Ramos (cell line): ENCODE data around the gene NFIX.

Experiments
- in situ Hi-C: fragments of 300-500 bp; cut with MboI; formaldehyde crosslinking; loops from one replicate; pipeline ENCODE4 v1.14.3; 2022; ENCODE audit warnings: low sequenced_read_pairs; ENCODE audit not compliant: unreplicated experiment

The NFIX gene

DNA sequence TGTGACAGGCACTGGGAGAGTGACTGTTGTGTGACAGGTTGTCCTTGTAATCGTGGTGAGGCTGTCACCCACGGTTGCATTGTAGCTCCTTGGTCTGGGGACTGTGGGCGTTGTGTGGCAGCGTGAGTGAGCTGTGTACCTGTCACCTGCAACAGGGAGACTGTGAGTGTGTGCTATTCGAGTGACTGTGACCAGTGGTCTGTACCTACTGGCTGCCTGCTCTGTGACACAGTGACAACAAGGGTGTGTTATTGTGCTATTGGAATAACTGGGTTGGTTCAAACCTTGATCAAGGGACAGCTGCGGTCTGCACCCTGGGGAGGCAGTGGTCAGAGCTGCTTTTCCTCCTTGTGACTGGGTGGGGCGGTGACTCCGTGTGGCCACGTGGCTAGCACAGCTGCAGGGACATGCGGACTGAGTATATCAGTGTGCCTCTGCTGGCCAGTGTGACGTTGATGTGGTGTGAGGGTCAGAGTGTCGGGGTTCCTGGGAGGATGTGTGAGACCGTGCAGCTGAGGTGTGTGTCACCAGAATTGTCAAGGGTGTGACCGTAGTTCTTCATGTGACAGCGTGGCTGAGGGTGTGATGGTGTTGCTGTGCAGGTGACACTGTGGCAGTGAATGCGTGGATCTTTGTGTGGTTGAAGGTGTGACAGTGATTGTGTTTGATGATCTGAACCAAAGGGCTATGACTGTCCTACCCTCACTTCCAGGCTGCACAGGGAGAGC, 10.1 kb upstream of the NFIX start:
- in situ Hi-C loops: no loop called here

DNA sequence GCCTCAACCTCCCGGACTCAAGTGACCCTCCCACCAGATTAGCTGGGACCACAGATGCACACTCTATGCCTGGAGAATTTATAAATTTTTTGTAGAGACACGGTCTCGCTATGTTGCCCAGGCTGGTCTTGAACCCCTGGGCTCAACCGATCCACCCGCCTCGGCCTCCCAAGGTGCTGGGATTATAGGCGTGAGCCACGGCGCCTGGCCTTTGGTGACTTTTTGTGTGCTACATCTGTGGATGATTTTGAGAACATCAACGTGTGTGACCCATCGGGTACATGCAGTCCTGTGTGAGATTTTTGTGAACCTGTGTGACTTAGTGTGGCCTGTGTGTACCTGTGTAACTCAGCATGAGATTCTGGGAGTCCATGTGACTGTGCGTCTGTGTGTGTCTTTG, 8.5 kb upstream of the NFIX start:
- in situ Hi-C loops: no loop called here

DNA sequence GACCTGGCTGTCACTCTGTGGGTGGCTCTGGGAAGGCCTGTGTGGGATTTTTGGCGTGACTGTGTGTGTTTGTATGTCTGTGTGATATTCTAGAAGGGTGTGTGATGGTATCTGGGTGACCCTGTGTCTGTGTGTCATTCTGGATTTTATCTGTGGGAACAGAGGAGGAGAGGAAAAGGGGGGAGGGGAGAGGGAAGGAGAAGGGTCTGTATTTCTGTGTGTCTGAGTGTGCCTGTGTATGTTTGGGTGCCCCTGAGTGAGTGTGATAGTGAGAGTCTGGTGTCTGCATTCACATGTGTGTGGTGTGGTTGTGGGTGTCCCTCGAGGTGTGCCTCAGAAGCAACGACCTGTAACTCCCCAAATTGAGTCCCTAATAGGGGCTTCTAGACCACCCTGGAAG, 8.1 kb upstream of the NFIX start:
- in situ Hi-C loops: no loop called here

DNA sequence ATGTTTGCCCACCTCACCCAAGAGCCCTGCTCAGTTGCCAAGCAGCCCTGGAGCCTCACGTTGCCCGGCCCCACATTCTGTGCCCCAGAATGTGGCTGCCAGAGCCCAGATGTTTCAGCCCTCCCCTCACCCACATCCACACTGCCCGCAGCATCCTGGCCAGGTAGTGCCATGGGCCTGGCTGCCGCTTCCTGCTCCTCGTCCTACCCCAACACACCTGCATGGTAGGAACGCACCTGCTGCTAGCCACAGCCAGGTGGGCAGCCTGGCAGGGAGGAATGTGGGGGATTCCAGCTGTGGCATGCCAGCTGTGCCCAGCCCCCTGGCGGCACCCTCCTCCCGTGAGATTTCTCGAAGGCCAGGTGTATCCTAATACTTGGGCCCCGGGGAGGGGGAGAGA, 7.5 kb upstream of the NFIX start:
- in situ Hi-C loops: no loop called here

DNA sequence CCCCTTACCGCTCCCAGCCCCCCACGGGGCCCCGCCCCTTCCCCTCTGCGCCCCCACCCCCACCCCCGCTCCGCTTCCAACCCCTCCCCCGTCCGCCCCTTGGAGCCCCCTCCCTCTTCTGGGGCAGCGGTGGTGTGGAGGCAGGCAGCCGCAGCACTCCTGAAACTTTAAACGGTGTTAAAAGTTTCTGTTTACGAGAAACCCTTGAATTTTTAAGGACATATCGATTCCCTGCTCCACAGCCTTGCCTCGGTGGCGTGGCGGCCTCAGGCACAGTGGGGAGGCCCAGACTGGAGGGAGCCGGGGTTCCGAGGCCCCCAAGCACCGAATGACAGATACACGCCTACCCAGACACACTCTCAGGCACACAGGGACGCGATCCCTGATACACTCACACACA, 4.8 kb upstream of the NFIX start:
- in situ Hi-C loops: no loop called here

DNA sequence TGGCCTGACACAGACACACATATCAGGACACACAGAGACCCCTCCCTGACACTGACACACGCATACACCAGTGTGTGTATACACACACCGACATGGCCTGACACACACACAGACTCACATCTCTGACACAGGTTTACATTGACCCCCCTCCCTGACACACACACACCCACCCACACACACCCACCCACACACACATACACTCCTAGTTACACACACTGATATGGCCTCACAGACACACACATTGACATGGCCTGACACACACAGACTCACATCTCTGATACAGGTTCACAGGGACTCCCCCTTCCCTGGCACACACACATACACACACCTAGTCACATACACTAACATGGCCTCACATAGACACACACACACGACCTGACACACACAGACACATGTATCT, 4.4 kb upstream of the NFIX start:
- in situ Hi-C loops: no loop called here

DNA sequence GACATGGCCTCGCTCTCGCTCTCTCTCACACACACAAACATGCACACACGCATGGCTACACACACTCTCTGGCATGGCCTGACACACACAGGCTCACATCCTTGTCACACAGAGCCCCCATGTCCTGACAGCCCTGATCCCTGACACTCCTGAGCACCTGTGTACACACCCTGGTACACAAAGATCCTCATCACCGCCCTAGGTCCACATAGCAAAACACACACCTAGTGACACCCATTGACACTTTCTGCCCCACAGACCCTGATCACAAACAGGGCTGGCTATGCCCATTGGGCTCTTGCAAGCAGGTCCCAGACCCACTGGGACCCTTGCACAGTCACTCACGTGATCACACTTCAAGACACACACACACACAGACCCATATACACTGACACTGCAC, 4.0 kb upstream of the NFIX start:
- in situ Hi-C loops: no loop called here

DNA sequence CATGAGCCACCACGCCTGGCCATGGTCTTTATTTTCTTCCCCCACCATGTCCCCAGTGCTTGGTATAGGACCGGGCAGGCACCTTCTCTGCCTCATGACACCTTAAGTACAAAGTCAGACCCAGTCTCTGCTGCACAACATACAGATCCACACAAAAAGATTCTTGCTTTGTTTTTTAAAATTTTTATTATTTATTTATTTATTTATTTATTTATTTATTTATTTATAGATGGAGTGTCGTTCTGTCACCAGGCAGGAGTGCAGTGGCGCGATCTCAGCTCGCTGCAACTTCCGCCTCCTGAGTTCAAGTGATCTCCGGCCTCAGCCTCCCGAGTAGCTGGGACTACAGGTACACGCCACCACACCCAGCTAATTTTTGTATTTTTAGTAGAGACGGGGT, 2.5 kb upstream of the NFIX start:
- in situ Hi-C loops: no loop called here

DNA sequence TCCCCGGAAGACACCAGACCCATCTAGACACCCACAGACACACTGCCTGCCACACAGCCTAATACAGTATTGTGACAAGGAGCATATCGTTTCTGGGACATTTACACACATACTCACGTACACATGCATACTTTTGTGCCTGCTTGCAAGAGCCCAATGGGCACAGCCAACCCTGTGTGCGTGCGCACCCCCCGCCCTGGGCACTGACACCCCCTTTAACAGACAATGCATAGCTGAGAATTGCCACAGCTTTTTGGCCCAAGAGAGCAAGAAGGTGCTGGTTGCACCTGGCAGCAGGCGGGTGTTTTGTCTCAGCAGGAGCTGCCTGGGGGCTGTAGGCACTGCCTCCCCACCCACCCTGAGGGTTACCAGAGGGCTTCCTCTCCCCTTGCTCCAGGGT, 1.7 kb upstream of the NFIX start:
- in situ Hi-C loops: no loop called here

DNA sequence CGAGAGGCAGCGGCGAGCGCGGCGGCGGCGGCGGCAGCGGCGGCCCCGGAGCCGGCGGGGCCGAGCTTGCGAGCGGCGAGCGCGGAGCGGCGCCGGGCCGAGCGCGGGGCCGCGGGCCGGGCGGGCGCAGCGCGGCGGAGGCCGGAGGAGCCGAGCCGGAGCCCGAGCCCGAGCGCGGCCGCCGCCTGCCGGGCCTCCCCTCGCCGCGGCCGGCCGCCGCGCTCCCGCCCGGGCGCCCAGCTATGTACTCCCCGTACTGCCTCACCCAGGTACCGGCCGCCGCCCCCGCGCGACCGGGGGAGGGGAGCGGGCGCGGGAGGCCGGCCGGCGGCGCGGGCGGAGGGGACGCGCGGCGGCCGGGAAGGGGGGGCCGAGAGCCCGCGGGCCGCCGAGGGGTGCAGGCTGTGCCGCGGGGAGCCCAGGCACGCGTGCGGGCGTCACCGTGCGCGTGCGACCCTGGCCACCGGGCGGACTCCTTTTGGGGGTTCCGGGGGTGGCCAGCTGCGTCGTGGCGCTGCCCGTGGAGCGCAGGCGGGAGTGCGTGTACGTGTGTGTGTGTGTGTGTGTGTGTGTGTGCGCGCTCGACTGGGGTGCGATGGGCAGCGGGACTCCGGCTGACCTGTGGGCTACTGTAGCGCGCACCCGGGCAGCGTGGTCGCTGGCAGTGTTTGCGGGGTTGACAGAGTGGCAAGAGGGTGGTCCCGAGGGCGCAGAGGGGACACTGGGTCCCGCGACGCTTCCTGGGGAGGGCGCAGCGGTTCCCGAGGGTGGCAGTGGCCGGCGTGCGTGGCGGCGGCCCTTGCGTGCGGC, 526 bp downstream of the NFIX start:
- in situ Hi-C loops: no loop called here

DNA sequence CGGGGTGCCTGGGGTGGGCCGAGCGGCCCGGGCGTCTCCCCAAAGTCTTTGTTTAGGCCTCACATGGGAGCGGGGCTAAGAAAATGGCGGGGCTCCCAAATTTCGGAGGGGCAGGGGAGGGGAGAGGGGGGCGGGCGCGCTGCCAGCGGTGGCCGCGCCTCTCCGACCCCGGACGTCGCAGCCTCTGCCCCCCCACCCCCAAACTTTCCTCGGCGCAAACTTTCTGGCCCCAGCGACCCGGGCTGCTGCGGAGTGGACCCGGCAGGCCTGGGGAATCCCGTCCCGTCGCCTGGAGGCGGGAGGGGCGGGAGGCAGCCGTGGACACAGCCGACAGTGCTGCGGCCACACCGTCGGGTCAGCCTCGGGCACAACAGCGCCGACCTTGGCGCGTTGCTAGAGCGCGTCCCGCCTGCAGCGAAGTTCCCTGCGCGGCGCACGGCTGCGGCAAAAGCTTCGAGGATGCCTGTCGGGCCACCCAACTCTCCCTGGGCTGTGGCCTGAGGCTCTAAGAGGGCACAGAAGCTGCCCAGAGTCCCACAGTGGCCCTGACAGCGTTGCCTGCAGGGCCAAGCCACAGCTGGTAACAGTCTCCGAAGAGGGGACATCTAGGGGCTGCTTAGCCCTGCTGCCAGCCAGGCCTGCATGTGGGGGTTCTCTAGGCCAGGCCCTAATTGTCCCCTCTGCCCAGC, 1.3 kb downstream of the NFIX start:
- in situ Hi-C loops: no loop called here

DNA sequence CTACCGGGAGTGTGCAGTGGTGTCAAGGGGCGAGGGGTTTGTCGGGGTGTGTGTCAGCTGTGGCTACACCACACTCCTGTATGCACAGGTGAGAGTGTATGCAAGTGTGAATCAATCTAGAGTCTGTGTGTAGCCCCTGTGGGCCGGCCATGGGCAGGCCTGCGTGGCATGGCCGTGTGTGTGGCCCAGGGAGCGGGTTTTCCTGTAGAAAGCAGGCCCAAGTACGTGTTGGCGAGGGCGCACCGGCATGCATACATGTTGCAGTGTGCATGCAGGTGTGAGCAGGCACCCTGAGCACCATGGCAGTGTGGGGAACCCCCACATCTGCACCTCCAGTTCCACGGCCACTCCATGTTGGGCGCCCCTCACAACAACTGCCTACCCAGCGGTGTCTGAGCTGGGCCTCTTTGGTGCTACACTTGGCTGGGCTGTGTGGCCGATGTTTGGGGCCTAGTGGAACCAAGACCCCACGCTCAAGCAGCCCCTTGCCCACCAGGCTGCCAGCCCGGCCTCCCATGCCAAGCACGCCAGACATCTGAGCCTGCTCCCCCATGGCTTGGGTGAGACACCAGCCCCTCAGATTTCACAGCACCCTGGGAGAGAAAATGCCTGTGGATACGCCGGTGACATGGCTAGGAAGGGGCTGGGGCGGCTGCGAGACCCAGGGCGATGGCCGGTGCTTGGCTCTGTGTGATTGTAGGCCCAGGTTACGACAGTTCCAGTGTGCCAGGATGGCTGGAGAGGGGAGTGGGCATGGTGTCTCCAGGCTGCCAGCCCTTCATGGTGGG, 2.1 kb downstream of the NFIX start:
- in situ Hi-C loops: no loop called here

DNA sequence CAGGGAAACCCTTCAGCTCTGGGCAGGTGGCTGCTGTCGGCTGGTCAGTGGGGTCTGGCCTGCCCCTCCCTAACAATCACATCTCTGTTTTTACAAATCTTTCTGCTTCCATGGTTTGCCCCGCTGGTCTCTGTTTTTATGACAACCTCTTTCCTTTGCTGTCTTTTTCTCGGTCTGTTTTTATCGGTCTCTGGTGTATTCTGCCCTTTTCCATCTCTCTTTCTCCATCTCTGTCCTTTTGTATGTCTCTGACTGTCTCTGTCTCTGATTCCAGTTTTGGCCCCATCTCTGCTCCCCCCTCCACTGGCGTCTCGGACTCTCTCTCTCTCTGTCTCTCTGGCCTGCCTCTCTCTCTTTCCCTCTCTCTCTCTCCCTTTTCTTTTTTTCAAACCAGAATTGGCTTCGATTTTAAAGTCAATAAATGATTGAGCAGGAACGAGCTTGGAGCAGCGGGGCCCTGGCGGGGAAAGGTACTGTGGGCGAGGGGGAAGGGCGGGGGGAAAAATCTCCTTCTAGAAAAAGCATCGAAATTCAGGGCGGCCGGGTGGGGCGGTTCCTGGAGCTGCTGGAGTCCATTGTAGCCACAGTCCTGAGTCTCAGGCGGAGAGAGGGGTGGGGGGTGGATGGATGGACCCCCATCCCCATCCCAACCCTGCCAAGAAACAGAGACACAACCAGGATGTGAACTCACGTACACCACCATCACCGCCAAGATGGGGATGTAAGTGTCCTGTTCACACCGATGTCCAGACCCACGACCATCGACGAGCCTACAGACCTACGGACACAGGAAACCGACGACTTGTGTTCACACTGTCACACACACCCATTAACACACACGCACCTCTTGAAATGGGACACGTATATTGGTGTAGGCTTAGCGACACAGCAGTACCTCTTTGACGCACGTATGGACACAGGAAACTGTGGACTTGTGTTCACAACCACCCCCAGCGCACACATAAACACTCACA, 3.0 kb downstream of the NFIX start:
- in situ Hi-C loops: no loop called here

DNA sequence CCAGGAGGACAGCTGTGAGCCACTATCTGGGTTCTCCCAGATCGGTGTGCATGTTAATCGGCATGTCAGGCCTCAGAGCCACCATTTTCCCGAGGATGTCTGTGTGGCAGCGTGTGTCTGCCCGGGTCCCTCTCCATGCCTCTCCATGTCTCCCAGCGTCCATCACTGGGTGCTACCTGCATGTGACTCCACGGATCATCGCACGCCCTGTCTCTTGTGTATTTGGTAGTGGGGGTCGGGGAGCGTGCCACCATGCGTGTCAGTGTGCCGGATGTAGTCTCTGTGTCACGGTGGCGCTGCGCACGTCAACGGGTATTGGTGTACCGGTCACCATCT, 5.9 kb downstream of the NFIX start:
- in situ Hi-C loops: no loop called here

DNA sequence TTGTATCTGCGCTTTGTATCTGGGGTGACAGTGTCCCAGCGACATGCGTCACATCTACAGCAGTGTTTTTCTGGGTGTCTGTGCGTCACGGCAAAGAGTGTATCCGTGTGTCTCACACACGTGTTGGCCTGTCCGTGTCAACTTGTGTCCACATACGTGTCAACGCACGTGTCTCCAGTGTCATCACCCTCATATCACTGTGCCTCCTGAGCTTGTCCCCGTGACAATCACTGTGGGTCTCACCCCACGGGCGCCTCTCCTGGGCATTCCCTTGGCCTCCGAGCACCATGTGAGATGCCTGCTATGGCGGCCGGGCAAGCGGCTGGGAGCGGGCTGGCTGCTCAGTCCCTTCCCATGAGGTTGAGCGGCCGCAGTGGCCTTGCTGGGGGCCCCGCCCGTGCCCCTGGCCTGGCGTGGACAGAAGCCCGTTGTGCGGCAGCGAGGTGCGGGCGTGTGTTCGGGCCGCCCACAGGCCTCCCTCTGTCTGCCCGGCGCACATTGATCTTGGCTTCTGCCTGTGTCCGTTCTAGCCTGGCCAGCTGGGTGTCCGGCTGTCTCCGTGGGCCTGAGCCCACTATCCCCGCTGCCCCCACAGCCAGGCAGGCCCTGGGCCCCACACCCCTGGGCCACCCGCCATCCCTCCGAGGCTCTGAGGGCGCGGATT, 6.4 kb downstream of the NFIX start:
- in situ Hi-C loops: no loop called here

DNA sequence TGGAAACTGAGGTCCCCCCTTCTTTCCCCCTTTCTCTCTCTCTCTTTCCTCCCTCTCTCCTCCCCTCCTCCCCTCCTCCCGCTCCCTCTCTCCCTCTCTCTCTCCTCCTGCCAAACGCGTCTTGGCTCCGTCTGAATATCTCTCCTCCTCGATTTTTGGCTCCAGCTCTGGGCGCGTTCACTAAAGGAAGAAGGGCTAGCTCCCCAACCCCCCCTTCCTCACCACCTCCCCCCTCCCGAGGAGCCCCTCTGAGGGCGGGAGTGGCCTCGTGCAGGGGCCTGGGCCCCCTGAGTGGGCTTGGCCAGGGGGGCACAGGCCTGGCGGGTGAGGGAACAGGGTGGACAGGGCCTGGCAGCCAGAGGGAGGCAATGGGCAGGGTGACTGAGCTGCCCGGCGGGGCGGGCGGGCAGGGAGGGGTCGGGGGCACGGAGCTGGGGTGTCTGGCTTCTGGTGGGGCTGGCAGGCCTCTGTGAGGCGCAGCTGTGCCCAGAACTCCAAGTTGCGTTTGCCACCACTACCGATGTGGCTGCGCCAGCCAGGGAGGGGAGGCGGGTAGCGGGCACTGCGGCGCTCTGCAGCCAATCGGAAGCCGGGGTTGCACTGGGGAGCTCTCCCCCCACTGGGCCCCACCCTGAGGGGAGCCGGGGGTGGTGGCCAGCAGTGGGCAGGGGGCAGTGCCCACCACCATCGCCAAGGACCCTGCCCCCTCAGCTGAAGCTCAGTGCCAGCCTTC, 7.1 kb downstream of the NFIX start:
- in situ Hi-C loops: no loop called here

DNA sequence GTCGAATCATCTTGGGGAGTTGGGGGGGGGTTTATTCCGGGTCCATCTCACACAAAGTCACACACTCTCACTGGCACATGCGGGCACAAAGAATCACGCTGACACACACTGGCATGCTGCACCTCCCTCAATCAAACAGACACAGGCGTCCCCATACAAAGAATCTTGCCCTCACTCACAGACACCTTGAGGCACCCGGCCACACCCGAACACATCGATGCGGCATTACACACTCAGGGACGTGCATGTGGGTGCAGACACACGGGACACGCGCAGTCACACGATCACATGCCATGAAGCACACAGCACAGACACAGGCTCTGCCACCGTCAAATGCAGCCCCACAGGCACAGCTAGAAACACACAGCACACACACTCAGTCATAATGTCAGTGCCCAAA, 7.8 kb downstream of the NFIX start:
- in situ Hi-C loops: no loop called here

DNA sequence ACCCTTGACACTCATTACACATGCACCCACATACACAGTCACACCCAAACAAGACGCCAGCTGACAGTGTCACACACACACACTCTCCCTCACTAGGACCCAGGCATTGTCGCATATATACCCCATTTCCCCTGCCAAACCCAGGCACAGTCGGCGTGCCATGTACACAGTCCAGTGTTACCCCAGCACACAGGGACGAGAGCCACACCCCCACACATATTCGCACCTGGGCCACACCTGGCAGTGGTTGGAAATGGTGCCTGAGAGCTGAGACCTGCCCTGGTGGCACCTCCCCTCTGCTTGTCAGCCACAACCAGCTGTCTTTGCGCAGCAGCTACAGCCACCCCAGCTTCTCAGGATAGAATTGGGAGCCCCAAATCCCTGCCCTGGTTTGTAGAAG, 9.0 kb downstream of the NFIX start:
- in situ Hi-C loops: no loop called here
